H1 (cell line): ENCODE results near the gene SF3B2. TPM values are rescaled to one million over a fixed set of nuclear protein-coding genes. Genes with fewer than 3 reads are reported as not detected.

Experiments
- GABPA ChIP-seq: IDR thresholded peaks from 2 replicates; pipeline ENCODE4 v1.6.1; 2011; ENCODE audit warnings: mild to moderate bottlenecking, low read length, moderate library complexity, borderline replicate concordance; ENCODE audit not compliant: insufficient read depth
- polyA plus RNA-seq, 7 experiments: library from polyadenylated mRNA; depleted of rRNA in 3 of 7; stranded (reverse) in 5 of 7; unstranded in 2 of 7; fragments of >200 nt in 5 of 7; fragments of 200-250 nt in 2 of 7; gene quantifications; 1 replicate in 5 of 7; 2 replicates in 1 of 7; 4 replicates in 1 of 7; pipeline versions ENCODE4 v1.2.1 to v1.2.3, GENCODE V29; 2011 to 2013; ENCODE audit warnings: missing spikeins in 2 of 7, mixed read lengths in 2 of 7
- total RNA-seq: library from RNA; stranded (reverse); fragmentation: NEBNext Ultra II Directional; extraction: Animal tissue kit (Norgen Biotek cat#: 25700); gene quantifications from 2 replicates; pipeline ENCODE4 v1.2.1, GENCODE V29; 2021

The SF3B2 gene
- total and polyA plus RNA-seq, 2 of the 8 experiments (the other 6 are each of a cell fraction or from before 2014, with no cell fraction given) = 182 to 237 TPM

DNA sequence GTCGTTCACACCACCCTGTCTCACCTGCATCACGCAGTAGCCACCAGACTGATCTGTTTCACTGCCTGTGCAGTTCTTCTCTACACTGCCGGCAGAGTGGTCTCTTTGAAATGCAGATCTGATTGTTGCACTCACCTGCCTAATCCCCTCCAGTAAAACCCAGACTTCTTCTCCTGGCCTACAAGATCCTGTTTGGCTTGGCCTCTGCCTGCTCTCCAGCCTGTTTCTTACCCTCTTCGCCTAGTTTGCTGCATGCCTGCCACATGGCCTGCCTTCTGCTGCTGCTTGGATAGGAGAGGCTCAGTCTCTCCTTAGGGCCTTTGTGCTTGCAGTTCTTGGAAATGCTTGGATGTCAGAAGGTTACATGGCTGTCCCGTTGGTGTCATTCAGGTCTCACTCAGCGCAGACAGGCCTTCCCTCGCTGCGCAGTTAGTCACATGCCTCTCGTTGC, 59.9 kb downstream of the SF3B2 start (continued):
- TF ChIP-seq GABPA = no peak
